Ascending aorta (tissue), 2 donors: ENCODE results near the gene ANKRD44. TPM values are rescaled to one million over a fixed set of nuclear protein-coding genes. Genes with fewer than 3 reads are reported as not detected.

Source experiments
- DNase-seq, 2 donors: peaks; one replicate each; pipeline ENCODE4 v3.0.0-alpha.2; 2019; ENCODE audit warnings: low spot score in 2 of 2
- H3K27ac ChIP-seq, 2 donors: fragments of 200-600 bp; sonication (generic); one replicate each; pipeline ENCODE4 v1.5.1; 2016 to 2017; ENCODE audit warnings: mild to moderate bottlenecking in 1 of 2
- H3K27me3 ChIP-seq: fragments of 200-600 bp; sonication (generic); one replicate; pipeline ENCODE4 v1.5.1; 2017
- H3K36me3 ChIP-seq, 2 donors: fragments of 200-600 bp; sonication (generic); one replicate each; pipeline ENCODE4 v1.5.1; 2016
- H3K4me1 ChIP-seq, 2 donors: fragments of 200-600 bp; sonication (generic); one replicate each; pipeline ENCODE4 v1.5.1; 2016 to 2017; ENCODE audit warnings: mild to moderate bottlenecking in 1 of 2
- H3K4me3 ChIP-seq, 2 donors: fragments of 200-600 bp; sonication (generic); one replicate each; pipeline ENCODE4 v1.5.1; 2016 to 2017; ENCODE audit warnings: mild to moderate bottlenecking in 1 of 2
- H3K9me3 ChIP-seq, 2 donors: fragments of 200-600 bp; sonication (generic); one replicate each; pipeline ENCODE4 v1.5.1; 2016
- CTCF ChIP-seq, 3 experiments: fragments of 200-600 bp in 2 of 3; fragments of 450-650 bp in 1 of 3; sonication (generic) in 2 of 3; IDR thresholded peaks; one replicate each; pipeline ENCODE4 v1.5.1; 2016 to 2019; ENCODE audit warnings: antibody characterized with exemption in 3 of 3, mild to moderate bottlenecking in 1 of 3, moderate library complexity in 1 of 3
- intact Hi-C: fragments of 100-400 bp; cut with DNase I; formaldehyde crosslinking; loops from one replicate; pipeline ENCODE4 v1.15.1; 2023
- total RNA-seq: library from RNA; depleted of rRNA; stranded (reverse); fragments of >200 nt; gene quantifications from one replicate; pipeline ENCODE4 v1.1.0, GENCODE V29; 2016

The ANKRD44 gene
- total RNA-seq, 1 donor from 2014 or later: 66.3 TPM

DNA sequence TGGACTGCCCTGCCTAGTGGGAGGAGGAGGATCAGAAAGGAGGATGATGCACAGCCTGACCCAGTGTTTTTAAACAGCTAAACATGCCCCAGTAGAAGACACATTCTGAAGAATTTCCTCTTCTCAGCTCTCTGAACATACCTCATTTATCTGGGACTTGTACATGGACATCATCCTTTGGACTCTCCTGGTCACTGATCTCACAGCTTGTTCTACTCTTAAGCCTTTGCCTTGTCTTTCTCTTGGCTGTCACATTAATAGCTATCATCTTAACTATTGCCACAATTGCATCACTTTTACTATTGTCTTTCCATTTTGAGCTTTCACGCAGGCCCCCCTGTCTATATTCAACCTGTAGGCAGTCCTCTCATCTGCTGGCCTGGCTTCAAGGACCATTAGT lies 342.1 kb downstream of the ANKRD44 start:
- no peak for TF ChIP-seq CTCF (IDR thresholded peaks at IDR 0.05)
- intact Hi-C loops: no loop called here
- H3K36me3 ChIP-seq: no peaks in the 10 kb centered on the region
- H3K27ac ChIP-seq: no peak overlapping the region
- H3K27me3 ChIP-seq: no peaks in the 10 kb centered on the region
- no peak for DNase-seq
- H3K4me1 ChIP-seq: no peaks in the 10 kb centered on the region
- H3K9me3 ChIP-seq: no peaks in the 10 kb centered on the region
- H3K4me3 ChIP-seq: no peak overlapping the region

GRCh38 chr2:196967775-196968174 lies 342.8 kb downstream of the ANKRD44 start:
- TF ChIP-seq CTCF (IDR thresholded peaks at IDR 0.05): no peak
- Histone ChIP-seq H3K27ac (no peak overlapping the region), H3K9me3 (no peaks in the 10 kb centered on the region), H3K27me3 (no peaks in the 10 kb centered on the region), H3K4me1 (no peaks in the 10 kb centered on the region), H3K4me3 (no peak overlapping the region), H3K36me3 (no peaks in the 10 kb centered on the region)
- intact Hi-C loops: no loop called here
- DNase-seq: no peak

GRCh38 chr2:196967116-196967515 lies 343.5 kb downstream of the ANKRD44 start:
- intact Hi-C loops: no loop called here
- Histone ChIP-seq H3K9me3 (no peaks in the 10 kb centered on the region), H3K4me1 (no peaks in the 10 kb centered on the region), H3K4me3 (no peak overlapping the region), H3K27me3 (no peaks in the 10 kb centered on the region), H3K36me3 (no peaks in the 10 kb centered on the region), H3K27ac (no peak overlapping the region)
- no peak for TF ChIP-seq CTCF (IDR thresholded peaks at IDR 0.05)
- no peak for DNase-seq

- no peak overlapping the region for H3K27ac ChIP-seq
- no peaks in the 10 kb centered on the region for H3K36me3 ChIP-seq
- no peak for TF ChIP-seq CTCF (IDR thresholded peaks at IDR 0.05)
- H3K9me3 ChIP-seq: no peaks in the 10 kb centered on the region
- no peak for DNase-seq
- H3K27me3 ChIP-seq: no peaks in the 10 kb centered on the region
- H3K4me1 ChIP-seq: no peaks in the 10 kb centered on the region
- intact Hi-C loops: no loop called here
- no peak overlapping the region for H3K4me3 ChIP-seq
These were observed 344.5 kb downstream of the ANKRD44 start for GRCh38 chr2:196966061-196966460.

GRCh38 chr2:196965651-196966050 lies 344.9 kb downstream of the ANKRD44 start:
- Histone ChIP-seq H3K36me3 (no peaks in the 10 kb centered on the region), H3K9me3 (no peaks in the 10 kb centered on the region), H3K27ac (no peak overlapping the region), H3K4me1 (no peaks in the 10 kb centered on the region), H3K4me3 (no peak overlapping the region), H3K27me3 (no peaks in the 10 kb centered on the region)
- intact Hi-C loops: no loop called here
- TF ChIP-seq CTCF (IDR thresholded peaks at IDR 0.05): no peak
- no peak for DNase-seq

DNA sequence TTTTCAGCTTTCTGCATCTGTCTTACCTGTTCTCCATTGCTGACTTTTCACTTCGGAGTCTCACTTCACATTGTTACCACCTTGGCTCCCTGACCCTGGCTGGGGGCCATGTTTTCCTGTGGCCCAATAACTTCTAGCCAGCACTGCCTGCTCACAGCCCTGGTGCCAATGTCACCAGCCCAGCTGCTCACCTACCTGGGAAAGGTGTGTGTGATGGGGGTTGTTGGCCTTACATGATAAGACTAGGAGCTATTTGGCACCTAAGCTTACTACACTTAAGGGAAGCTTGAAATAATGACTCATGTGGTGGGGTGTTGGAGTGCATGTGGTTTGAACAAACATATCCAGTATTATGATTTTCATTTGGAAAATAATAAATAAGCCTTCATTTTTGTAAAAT lies 346.6 kb downstream of the ANKRD44 start:
- intact Hi-C loops: no loop called here
- H3K9me3 ChIP-seq: no peaks in the 10 kb centered on the region
- H3K4me1 ChIP-seq: no peaks in the 10 kb centered on the region
- no peak overlapping the region for H3K4me3 ChIP-seq
- H3K36me3 ChIP-seq: no peaks in the 10 kb centered on the region
- H3K27ac ChIP-seq: no peak overlapping the region
- H3K27me3 ChIP-seq: no peaks in the 10 kb centered on the region
- DNase-seq: no peak
- TF ChIP-seq CTCF (IDR thresholded peaks at IDR 0.05): no peak
